A549 (cell line): ENCODE measurements around the gene TMEM156. TPM values are rescaled to one million over a fixed set of nuclear protein-coding genes. Genes with fewer than 3 reads are reported as not detected.

ENCODE experiments used
- ATAC-seq, 2 experiments: fragments of 200-7000 bp in 1 of 2; fragments of >200 bp in 1 of 2; cut with Nextera tagmentation in 1 of 2; cut with Tn5 transposase in 1 of 2; 3 replicates each; pipeline versions ENCODE4 v1.8.0 to v1.9.1; 2018 to 2020; ENCODE audit warnings: mild to moderate bottlenecking in 1 of 2, moderate library complexity in 1 of 2
- CTCF ChIA-PET: fragments of 300-600 bp; sonication (Branson Sonifier 250); formaldehyde crosslinking; extraction: SDS; loops from one replicate; lab custom pipeline; 2021; ENCODE audit warnings: antibody characterized with exemption, inconsistent platforms; lab: Yijun Ruan, JAX
- POLR2A ChIA-PET: fragments of 350-600 bp; formaldehyde crosslinking; extraction: SDS; loops from one replicate; lab custom pipeline; 2021; ENCODE audit warnings: antibody characterized with exemption, inconsistent platforms; lab: Yijun Ruan, JAX
- DNase-seq, 2 experiments: peaks; one replicate each; pipeline versions ENCODE4 v3.0.0 to v3.0.0-alpha.2; 2011 to 2016; ENCODE audit warnings: low read depth in 1 of 2, low spot score in 1 of 2
- FAIRE-seq: peaks from 2 replicates; lab custom pipeline; 2011; peaks lifted over from hg19 to GRCh38; lab: Jason Lieb, UNC
- H3K27ac ChIP-seq, 2 experiments: fragments of >200 bp; sonication (Bioruptor Twin); formaldehyde crosslinking; 3 replicates each; pipeline ENCODE4 v1.5.1; 2016 to 2017
- H3K4me1 ChIP-seq: fragments of >200 bp; sonication (Bioruptor Twin); formaldehyde crosslinking; 3 replicates; pipeline ENCODE4 v1.6.1; 2016
- H3K4me2 ChIP-seq: fragments of >200 bp; sonication (Bioruptor Twin); formaldehyde crosslinking; 3 replicates; pipeline ENCODE4 v1.6.1; 2016
- H3K4me3 ChIP-seq: fragments of >200 bp; sonication (Bioruptor Twin); formaldehyde crosslinking; 3 replicates; pipeline ENCODE4 v1.5.1; 2016
- H3K9me3 ChIP-seq: fragments of >200 bp; sonication (Bioruptor Twin); formaldehyde crosslinking; 3 replicates; pipeline ENCODE4 v1.6.1; 2016
- BHLHE40 ChIP-seq: IDR thresholded peaks from 2 replicates; pipeline ENCODE4 v1.6.1; 2012; ENCODE audit warnings: low read depth, low read length, inconsistent platforms
- CBX8 ChIP-seq: fragments of 200-600 bp; sonication (generic); IDR thresholded peaks from 2 replicates; pipeline ENCODE4 v1.6.1; 2016
- FOSB ChIP-seq: fragments of 250-450 bp; sonication (Bioruptor Pico); IDR thresholded peaks from 2 replicates; pipeline ENCODE4 v1.5.0; 2020; ENCODE audit warnings: mild to moderate bottlenecking, moderate library complexity
- FOSL2 ChIP-seq, 2 experiments: fragments of 450-650 bp in 1 of 2; fragments of >200 bp in 1 of 2; sonication (Bioruptor Twin) in 1 of 2; formaldehyde crosslinking; IDR thresholded peaks; 2 replicates each; pipeline versions ENCODE4 v1.5.0 to v1.6.1; 2016 to 2020; ENCODE audit warnings: mild to moderate bottlenecking in 1 of 2, moderate library complexity in 1 of 2
- FOXS1 ChIP-seq: fragments of 250-450 bp; sonication (Bioruptor Pico); IDR thresholded peaks from 2 replicates; pipeline ENCODE4 v1.5.0; 2020; ENCODE audit warnings: mild to moderate bottlenecking, moderate library complexity
- HEYL ChIP-seq: fragments of 250-450 bp; sonication (Bioruptor Pico); IDR thresholded peaks from 2 replicates; pipeline ENCODE4 v1.8.0; 2021; ENCODE audit warnings: mild to moderate bottlenecking, moderate library complexity
- HOXA7 ChIP-seq: fragments of 250-450 bp; sonication (Bioruptor Pico); IDR thresholded peaks from 2 replicates; pipeline ENCODE4 v1.5.0; 2020; ENCODE audit warnings: mild to moderate bottlenecking, moderate library complexity
- HOXB13 ChIP-seq: fragments of 250-450 bp; sonication (Bioruptor Pico); IDR thresholded peaks from 2 replicates; pipeline ENCODE4 v1.5.0; 2020; ENCODE audit warnings: low read depth, mild to moderate bottlenecking, moderate library complexity
- JUN ChIP-seq, 2 experiments: fragments of >200 bp; sonication (Bioruptor Twin); formaldehyde crosslinking; IDR thresholded peaks; 2 replicates in 1 of 2; 3 replicates in 1 of 2; pipeline ENCODE4 v1.6.1; 2016 to 2017
- JUNB ChIP-seq: fragments of >200 bp; sonication (Bioruptor Twin); formaldehyde crosslinking; IDR thresholded peaks from 2 replicates; pipeline ENCODE4 v1.6.1; 2016
- KDM1A ChIP-seq: fragments of 200-600 bp; sonication (generic); IDR thresholded peaks from 2 replicates; pipeline ENCODE4 v1.6.1; 2016; ENCODE audit warnings: low read depth, mild to moderate bottlenecking
- KDM5A ChIP-seq: fragments of 200-600 bp; sonication (generic); IDR thresholded peaks from 2 replicates; pipeline ENCODE4 v1.6.1; 2016; ENCODE audit warnings: antibody characterized with exemption, mild to moderate bottlenecking
- NPAS2 ChIP-seq: fragments of 250-450 bp; sonication (Bioruptor Pico); IDR thresholded peaks from 2 replicates; pipeline ENCODE4 v1.8.0; 2022; ENCODE audit warnings: mild to moderate bottlenecking, moderate library complexity, borderline replicate concordance
- PHF8 ChIP-seq: fragments of 200-600 bp; sonication (generic); IDR thresholded peaks from 2 replicates; pipeline ENCODE4 v1.6.1; 2016; ENCODE audit warnings: low read depth, mild to moderate bottlenecking, antibody characterized with exemption, moderate library complexity, borderline replicate concordance
- POLR2AphosphoS2 ChIP-seq: conservative IDR thresholded peaks from 2 replicates; pipeline ENCODE4 v1.6.1; 2012; ENCODE audit warnings: low read length, improper control_type of control experiment, inconsistent platforms
- RAD21 ChIP-seq, 2 experiments: fragments of >200 bp in 1 of 2; sonication (Bioruptor Twin) in 1 of 2; formaldehyde crosslinking in 1 of 2; IDR thresholded peaks in 1 of 2; conservative IDR thresholded peaks in 1 of 2; 2 replicates in 1 of 2; 3 replicates in 1 of 2; pipeline ENCODE4 v1.6.1; 2012 to 2018; ENCODE audit warnings: inconsistent platforms in 1 of 2
- RCOR1 ChIP-seq: fragments of 150-350 bp; IDR thresholded peaks from 2 replicates; pipeline ENCODE4 v1.6.1; 2014; ENCODE audit warnings: antibody characterized with exemption, low read length, low read depth
- RFX5 ChIP-seq: fragments of 450-650 bp; IDR thresholded peaks from 2 replicates; pipeline ENCODE4 v1.7.1; 2014; ENCODE audit warnings: antibody characterized with exemption, mild to moderate bottlenecking, moderate library complexity
- RNF2 ChIP-seq: fragments of 200-600 bp; sonication (generic); IDR thresholded peaks from 2 replicates; pipeline ENCODE4 v1.6.1; 2016; ENCODE audit warnings: low read depth, mild to moderate bottlenecking, antibody characterized with exemption, moderate library complexity, borderline replicate concordance
- SMC3 ChIP-seq: fragments of >200 bp; sonication (Bioruptor Twin); formaldehyde crosslinking; IDR thresholded peaks from 3 replicates; pipeline ENCODE4 v1.6.1; 2018; ENCODE audit warnings: inconsistent platforms
- ZFP36 ChIP-seq: fragments of 450-650 bp; IDR thresholded peaks from 2 replicates; pipeline ENCODE4 v1.6.1; 2014; ENCODE audit warnings: borderline replicate concordance; ENCODE audit not compliant: partially characterized antibody
- ZNF302 ChIP-seq: fragments of 250-450 bp; sonication (Bioruptor Pico); IDR thresholded peaks from 2 replicates; pipeline ENCODE4 v1.9.0; 2021; ENCODE audit warnings: inconsistent platforms, mild to moderate bottlenecking, moderate library complexity
- WGBS: methylation state at CpG from one replicate; pipeline ENCODE4 v1.1.6; 2017; ENCODE audit errors: missing lambda C conversion rate; 5-methylcytosine and 5-hydroxymethylcytosine counted together
- polyA plus RNA-seq, 4 experiments: library from polyadenylated mRNA; depleted of rRNA in 3 of 4; stranded (reverse); fragments of >200 nt; fragmentation: RNase III in 1 of 4; extraction: RNeasy Plus Mini Kit Qiagen cat#74134 plus additional on column Dnase treatment in 1 of 4; gene quantifications; 2 replicates in 3 of 4; 3 replicates in 1 of 4; pipeline ENCODE4 v1.2.3, GENCODE V29; 2011 to 2017
- TF ChIP-seq, protein P1 (sequence below): IDR thresholded peaks from 2 replicates; pipeline ENCODE4 v1.6.1; 2012; ENCODE audit warnings: low read depth, borderline replicate concordance
- TF ChIP-seq, protein P2 (sequence below): fragments of >200 bp; sonication (Bioruptor Twin); formaldehyde crosslinking; IDR thresholded peaks from 3 replicates; pipeline ENCODE4 v1.5.1; 2016
- TF ChIP-seq, protein P3 (sequence below): fragments of 200-600 bp; sonication (generic); IDR thresholded peaks from 2 replicates; pipeline ENCODE4 v1.6.1; 2016; ENCODE audit warnings: antibody characterized with exemption, mild to moderate bottlenecking, moderate library complexity
- TF ChIP-seq, protein P4 (sequence below): IDR thresholded peaks from 2 replicates; pipeline ENCODE4 v1.6.1; 2012
- TF ChIP-seq, protein P5 (sequence below): IDR thresholded peaks from 2 replicates; pipeline ENCODE4 v1.6.1; 2012

Gene TMEM156
- polyA plus RNA-seq, 2 of the 4 experiments (the other 2 are of a cell fraction): 10.4 to 45.1 TPM

DNA sequence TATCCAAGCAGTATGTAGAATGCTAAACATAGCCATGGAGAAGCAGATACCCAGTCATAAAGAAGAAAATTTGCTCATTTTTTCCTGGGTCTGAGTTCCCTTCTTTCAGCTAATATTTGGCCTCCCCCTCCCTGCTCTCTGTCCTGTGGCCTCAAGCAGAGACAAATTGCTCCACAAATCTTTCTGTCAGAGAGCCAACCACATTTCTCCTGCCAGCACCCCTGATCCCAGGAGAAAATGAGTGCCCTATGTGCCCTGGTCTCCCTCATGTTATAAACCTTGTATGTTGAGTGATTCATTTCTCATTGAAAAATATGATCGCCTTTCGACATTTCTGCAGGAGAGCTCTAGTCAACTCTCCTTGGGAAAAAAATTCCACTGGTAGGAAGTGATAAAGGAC lies 82.0 kb downstream of the TMEM156 start:
- DNase-seq: no peak
- no peak for FAIRE-seq
- no peak for ATAC-seq
- TF ChIP-seq HOXB13 (CRISPR knock-in tag): no peak
- TF ChIP-seq, protein P1, sequence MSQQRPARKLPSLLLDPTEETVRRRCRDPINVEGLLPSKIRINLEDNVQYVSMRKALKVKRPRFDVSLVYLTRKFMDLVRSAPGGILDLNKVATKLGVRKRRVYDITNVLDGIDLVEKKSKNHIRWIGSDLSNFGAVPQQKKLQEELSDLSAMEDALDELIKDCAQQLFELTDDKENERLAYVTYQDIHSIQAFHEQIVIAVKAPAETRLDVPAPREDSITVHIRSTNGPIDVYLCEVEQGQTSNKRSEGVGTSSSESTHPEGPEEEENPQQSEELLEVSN: no peak
- TF ChIP-seq POLR2AphosphoS2: no peak
- TF ChIP-seq, protein P2, sequence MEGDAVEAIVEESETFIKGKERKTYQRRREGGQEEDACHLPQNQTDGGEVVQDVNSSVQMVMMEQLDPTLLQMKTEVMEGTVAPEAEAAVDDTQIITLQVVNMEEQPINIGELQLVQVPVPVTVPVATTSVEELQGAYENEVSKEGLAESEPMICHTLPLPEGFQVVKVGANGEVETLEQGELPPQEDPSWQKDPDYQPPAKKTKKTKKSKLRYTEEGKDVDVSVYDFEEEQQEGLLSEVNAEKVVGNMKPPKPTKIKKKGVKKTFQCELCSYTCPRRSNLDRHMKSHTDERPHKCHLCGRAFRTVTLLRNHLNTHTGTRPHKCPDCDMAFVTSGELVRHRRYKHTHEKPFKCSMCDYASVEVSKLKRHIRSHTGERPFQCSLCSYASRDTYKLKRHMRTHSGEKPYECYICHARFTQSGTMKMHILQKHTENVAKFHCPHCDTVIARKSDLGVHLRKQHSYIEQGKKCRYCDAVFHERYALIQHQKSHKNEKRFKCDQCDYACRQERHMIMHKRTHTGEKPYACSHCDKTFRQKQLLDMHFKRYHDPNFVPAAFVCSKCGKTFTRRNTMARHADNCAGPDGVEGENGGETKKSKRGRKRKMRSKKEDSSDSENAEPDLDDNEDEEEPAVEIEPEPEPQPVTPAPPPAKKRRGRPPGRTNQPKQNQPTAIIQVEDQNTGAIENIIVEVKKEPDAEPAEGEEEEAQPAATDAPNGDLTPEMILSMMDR: no peak
- TF ChIP-seq, protein P3, sequence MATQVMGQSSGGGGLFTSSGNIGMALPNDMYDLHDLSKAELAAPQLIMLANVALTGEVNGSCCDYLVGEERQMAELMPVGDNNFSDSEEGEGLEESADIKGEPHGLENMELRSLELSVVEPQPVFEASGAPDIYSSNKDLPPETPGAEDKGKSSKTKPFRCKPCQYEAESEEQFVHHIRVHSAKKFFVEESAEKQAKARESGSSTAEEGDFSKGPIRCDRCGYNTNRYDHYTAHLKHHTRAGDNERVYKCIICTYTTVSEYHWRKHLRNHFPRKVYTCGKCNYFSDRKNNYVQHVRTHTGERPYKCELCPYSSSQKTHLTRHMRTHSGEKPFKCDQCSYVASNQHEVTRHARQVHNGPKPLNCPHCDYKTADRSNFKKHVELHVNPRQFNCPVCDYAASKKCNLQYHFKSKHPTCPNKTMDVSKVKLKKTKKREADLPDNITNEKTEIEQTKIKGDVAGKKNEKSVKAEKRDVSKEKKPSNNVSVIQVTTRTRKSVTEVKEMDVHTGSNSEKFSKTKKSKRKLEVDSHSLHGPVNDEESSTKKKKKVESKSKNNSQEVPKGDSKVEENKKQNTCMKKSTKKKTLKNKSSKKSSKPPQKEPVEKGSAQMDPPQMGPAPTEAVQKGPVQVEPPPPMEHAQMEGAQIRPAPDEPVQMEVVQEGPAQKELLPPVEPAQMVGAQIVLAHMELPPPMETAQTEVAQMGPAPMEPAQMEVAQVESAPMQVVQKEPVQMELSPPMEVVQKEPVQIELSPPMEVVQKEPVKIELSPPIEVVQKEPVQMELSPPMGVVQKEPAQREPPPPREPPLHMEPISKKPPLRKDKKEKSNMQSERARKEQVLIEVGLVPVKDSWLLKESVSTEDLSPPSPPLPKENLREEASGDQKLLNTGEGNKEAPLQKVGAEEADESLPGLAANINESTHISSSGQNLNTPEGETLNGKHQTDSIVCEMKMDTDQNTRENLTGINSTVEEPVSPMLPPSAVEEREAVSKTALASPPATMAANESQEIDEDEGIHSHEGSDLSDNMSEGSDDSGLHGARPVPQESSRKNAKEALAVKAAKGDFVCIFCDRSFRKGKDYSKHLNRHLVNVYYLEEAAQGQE: no peak
- no peak for TF ChIP-seq KDM1A
- TF ChIP-seq RAD21 (conservative IDR thresholded peaks at IDR 0.05 in 1 of 2, IDR thresholded peaks at IDR 0.05 in 1 of 2): no peak
- no peak for TF ChIP-seq PHF8
- no peak for TF ChIP-seq JUNB
- TF ChIP-seq, protein P4, sequence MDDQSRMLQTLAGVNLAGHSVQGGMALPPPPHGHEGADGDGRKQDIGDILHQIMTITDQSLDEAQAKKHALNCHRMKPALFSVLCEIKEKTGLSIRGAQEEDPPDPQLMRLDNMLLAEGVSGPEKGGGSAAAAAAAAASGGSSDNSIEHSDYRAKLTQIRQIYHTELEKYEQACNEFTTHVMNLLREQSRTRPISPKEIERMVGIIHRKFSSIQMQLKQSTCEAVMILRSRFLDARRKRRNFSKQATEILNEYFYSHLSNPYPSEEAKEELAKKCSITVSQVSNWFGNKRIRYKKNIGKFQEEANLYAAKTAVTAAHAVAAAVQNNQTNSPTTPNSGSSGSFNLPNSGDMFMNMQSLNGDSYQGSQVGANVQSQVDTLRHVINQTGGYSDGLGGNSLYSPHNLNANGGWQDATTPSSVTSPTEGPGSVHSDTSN: no peak
- no peak for TF ChIP-seq RFX5
- CTCF ChIA-PET: interaction anchor here (1.2 kb wide), 1 partner anchor 8 kb away, joined by 4 read pairs; no protein-coding TSS in a partner anchor
- POLR2A ChIA-PET: no interaction called here
- peak overlapping the region in 1 of 2 experiments; percentile 62; a peak in 1 of 6 replicates for H3K27ac ChIP-seq
- peaks cover 17% of the 10 kb centered on the region for H3K4me1 ChIP-seq
- WGBS: 94% methylated on average over 2 of the region's 2 CpGs
- no peak overlapping the region for H3K4me2 ChIP-seq
- no peaks in the 10 kb centered on the region for H3K9me3 ChIP-seq
- H3K4me3 ChIP-seq: no peak overlapping the region

GRCh38 chr4:38949411-38950051 lies 82.7 kb downstream of the TMEM156 start:
- peak overlapping the region; percentile 40; the same call in 1 of the 3 replicates for H3K4me2 ChIP-seq
- peak overlapping the region in 1 of 2 experiments; percentile 62; a peak in 2 of 6 replicates for H3K27ac ChIP-seq
- POLR2A ChIA-PET: no interaction called here
- H3K4me1 ChIP-seq: peaks cover 17% of the 10 kb centered on the region
- peak in 1 of 2 experiments; percentile 53; a peak in 3 of 6 replicates for ATAC-seq
- CTCF ChIA-PET: interaction anchor here (0.5 to 1.5 kb wide), 5 partner anchors 9 to 608 kb away, joined by 3 to 4 read pairs (median 3); no protein-coding TSS in a partner anchor
- H3K4me3 ChIP-seq: no peak overlapping the region
- DNase-seq: no peak
- FAIRE-seq: no peak
- WGBS: 36% methylated on average over 5 of the region's 5 CpGs
- H3K9me3 ChIP-seq: no peaks in the 10 kb centered on the region
- no peak for TF ChIP-seq NPAS2 (CRISPR knock-in tag)
- no peak for TF ChIP-seq RCOR1
- no peak for TF ChIP-seq BHLHE40
- TF ChIP-seq ZFP36: no peak
- no peak for TF ChIP-seq FOXS1 (CRISPR knock-in tag)
- TF ChIP-seq KDM5A: no peak
- TF ChIP-seq CBX8: no peak
- TF ChIP-seq, protein P2: no peak
- TF ChIP-seq HEYL: no peak
- no peak for TF ChIP-seq RNF2
- no peak for TF ChIP-seq JUNB
- no peak for TF ChIP-seq FOSB
- no peak for TF ChIP-seq JUN (IDR thresholded peaks at IDR 0.05)
- TF ChIP-seq SMC3: no peak
- no peak for TF ChIP-seq HOXA7 (CRISPR knock-in tag)
- no peak for TF ChIP-seq ZNF302 (CRISPR knock-in tag)
- TF ChIP-seq FOSL2 (IDR thresholded peaks at IDR 0.05): no peak
- TF ChIP-seq FOSL2 (CRISPR knock-in tag; IDR thresholded peaks at IDR 0.05): no peak
- TF ChIP-seq, protein P5, sequence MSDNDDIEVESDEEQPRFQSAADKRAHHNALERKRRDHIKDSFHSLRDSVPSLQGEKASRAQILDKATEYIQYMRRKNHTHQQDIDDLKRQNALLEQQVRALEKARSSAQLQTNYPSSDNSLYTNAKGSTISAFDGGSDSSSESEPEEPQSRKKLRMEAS: no peak
